Body of pancreas (tissue), 4 donors: Measurements from ENCODE around the gene ZEB1. TPM values are rescaled to one million over a fixed set of nuclear protein-coding genes. Genes with fewer than 3 reads are reported as not detected.

ENCODE experiments used
- ATAC-seq: fragments of 150-250 bp; one replicate; pipeline ENCODE4 v1.9.1; 2016
- DNase-seq, 4 donors: peaks; one replicate each; pipeline ENCODE4 v3.0.0-alpha.2; 2019
- H3K27ac ChIP-seq, 4 donors: fragments of 200-600 bp; sonication (generic); 1 replicate in 3 of 4; 2 replicates in 1 of 4; pipeline versions ENCODE4 v1.5.1 to v1.6.1; 2016 to 2019; ENCODE audit warnings: mild to moderate bottlenecking in 1 of 4, mixed read lengths in 1 of 4, moderate library complexity in 1 of 4
- H3K27me3 ChIP-seq, 2 donors: fragments of 200-600 bp; sonication (generic); one replicate each; pipeline ENCODE4 v1.6.0; 2016; ENCODE audit warnings: mild to moderate bottlenecking in 1 of 2
- H3K36me3 ChIP-seq, 2 donors: fragments of 200-600 bp; sonication (generic); replicated peaks in 1 of 2; 2 replicates each; pipeline ENCODE4 v1.5.1; 2016; ENCODE audit warnings: low read depth in 2 of 2; ENCODE audit not compliant: insufficient read depth in 1 of 2
- H3K4me1 ChIP-seq: fragments of 200-600 bp; sonication (generic); one replicate; pipeline ENCODE4 v1.6.0; 2016
- H3K4me3 ChIP-seq, 2 donors: fragments of 200-600 bp; sonication (generic); 1 replicate in 1 of 2; 2 replicates in 1 of 2; pipeline ENCODE4 v1.5.1; 2016 to 2019
- H3K9me3 ChIP-seq, 3 donors: fragments of 200-600 bp; sonication (generic); 1 replicate in 2 of 3; 2 replicates in 1 of 3; pipeline ENCODE4 v1.5.1; 2016
- CTCF ChIP-seq, 7 experiments: fragments of 450-650 bp in 4 of 7; fragments of 200-600 bp in 3 of 7; sonication (generic) in 3 of 7; IDR thresholded peaks; one replicate each; pipeline ENCODE4 v1.5.1; 2016 to 2019; ENCODE audit warnings: antibody characterized with exemption in 7 of 7
- POLR2A ChIP-seq, 3 donors: fragments of 450-650 bp; IDR thresholded peaks; one replicate each; pipeline ENCODE4 v1.6.1; 2016; ENCODE audit warnings: antibody characterized with exemption in 3 of 3, mild to moderate bottlenecking in 2 of 3
- WGBS, 2 donors: methylation state at CpG; one replicate each; pipeline ENCODE4 v1.1.5; 2017; 5-methylcytosine and 5-hydroxymethylcytosine counted together
- intact Hi-C: fragments of 100-400 bp; cut with DNase I; formaldehyde crosslinking; loops from one replicate; pipeline ENCODE4 v1.15.1; 2023
- total RNA-seq, 2 donors: library from RNA; depleted of rRNA; stranded (reverse); fragments of >200 nt; gene quantifications; one replicate each; pipeline ENCODE4 v1.1.0, GENCODE V29; 2016

Gene ZEB1
- total RNA-seq, 2 donors from 2014 or later: 9.9 to 21.0 TPM

- Histone ChIP-seq H3K27ac (no peak overlapping the region), H3K36me3 (no peaks in the 10 kb centered on the region), H3K27me3 (no peaks in the 10 kb centered on the region), H3K4me3 (no peak overlapping the region), H3K9me3 (peaks cover 0 to 4% (median 0%) of the 10 kb centered on the region in 3 donors), H3K4me1 (peaks cover 4% of the 10 kb centered on the region)
- intact Hi-C loops: no loop called here
- ATAC-seq: no peak
- DNase-seq: no peak
- TF ChIP-seq POLR2A (IDR thresholded peaks at IDR 0.05) (no peak), CTCF (IDR thresholded peaks at IDR 0.05) (no peak)
Observed at GRCh38 chr10:31458974-31459373, 140.0 kb downstream of the ZEB1 start.

GRCh38 chr10:31460242-31460641 is 141.2 kb downstream of the ZEB1 start:
- no peaks in the 10 kb centered on the region for H3K27me3 ChIP-seq
- H3K4me3 ChIP-seq: no peak overlapping the region
- no peak for DNase-seq
- no peaks in the 10 kb centered on the region for H3K36me3 ChIP-seq
- no peak for ATAC-seq
- intact Hi-C loops: no loop called here
- 75 to 84% methylated on average over 2 of the region's 2 CpGs for WGBS, 2 donors
- peaks cover 4% of the 10 kb centered on the region for H3K4me1 ChIP-seq
- H3K27ac ChIP-seq: no peak overlapping the region
- peaks cover 0 to 7% (median 0%) of the 10 kb centered on the region in 3 donors for H3K9me3 ChIP-seq
- TF ChIP-seq POLR2A (IDR thresholded peaks at IDR 0.05): no peak
- no peak for TF ChIP-seq CTCF (IDR thresholded peaks at IDR 0.05)

GRCh38 chr10:31464552-31464951 is 145.5 kb downstream of the ZEB1 start:
- H3K4me3 ChIP-seq: no peak overlapping the region
- DNase-seq (no peak), ATAC-seq (no peak)
- TF ChIP-seq CTCF (IDR thresholded peaks at IDR 0.05) (no peak), POLR2A (IDR thresholded peaks at IDR 0.05) (no peak)
- WGBS, 2 donors: 79 to 85% methylated on average over 2 of the region's 2 CpGs
- intact Hi-C loops: no loop called here
- no peaks in the 10 kb centered on the region for H3K27me3 ChIP-seq
- no peaks in the 10 kb centered on the region for H3K36me3 ChIP-seq
- H3K4me1 ChIP-seq: no peaks in the 10 kb centered on the region
- H3K27ac ChIP-seq: no peak overlapping the region
- peaks cover 0 to 7% (median 0%) of the 10 kb centered on the region in 3 donors for H3K9me3 ChIP-seq

- no peaks in the 10 kb centered on the region for H3K36me3 ChIP-seq
- ATAC-seq (no peak), DNase-seq (no peak)
- H3K27me3 ChIP-seq: no peaks in the 10 kb centered on the region
- peaks cover 0 to 7% (median 0%) of the 10 kb centered on the region in 3 donors for H3K9me3 ChIP-seq
- 56 to 65% methylated on average over 1 of the region's 1 CpG for WGBS, 2 donors
- no peak overlapping the region for H3K27ac ChIP-seq
- intact Hi-C loops: no loop called here
- no peaks in the 10 kb centered on the region for H3K4me1 ChIP-seq
- TF ChIP-seq POLR2A (IDR thresholded peaks at IDR 0.05) (no peak), CTCF (IDR thresholded peaks at IDR 0.05) (no peak)
- no peak overlapping the region for H3K4me3 ChIP-seq
Observed at GRCh38 chr10:31466313-31466712, 147.3 kb downstream of the ZEB1 start.

GRCh38 chr10:31467791-31468535 is 148.9 kb downstream of the ZEB1 start:
- H3K4me1 ChIP-seq: no peaks in the 10 kb centered on the region
- H3K27ac ChIP-seq: no peak overlapping the region
- peak in 6 of 7 experiments; percentile 19 to 61 (median 34) for TF ChIP-seq CTCF (IDR thresholded peaks at IDR 0.05)
- TF ChIP-seq POLR2A (IDR thresholded peaks at IDR 0.05): no peak
- WGBS, 2 donors: 62 to 75% methylated on average over 2 to 4 of the region's 4 CpGs
- peak; percentile 11 to 27 (median 18) for DNase-seq
- H3K27me3 ChIP-seq: no peaks in the 10 kb centered on the region
- intact Hi-C loops: no loop called here
- H3K9me3 ChIP-seq: peaks cover 0 to 7% (median 0%) of the 10 kb centered on the region in 3 donors
- H3K36me3 ChIP-seq: no peaks in the 10 kb centered on the region
- ATAC-seq: peak; percentile 48
- H3K4me3 ChIP-seq: no peak overlapping the region
